Measurements from ENCODE around the gene EVC2. TPM values are rescaled to one million over a fixed set of nuclear protein-coding genes. Genes with fewer than 3 reads are reported as not detected.

Gene EVC2
- total and polyA plus RNA-seq, 2 of the 4 experiments (the other 2 are of a cell fraction), result 2.7 to 5.9 TPM

GRCh38 chr4:5609306-5610007 lies 98.9 kb downstream of the EVC2 start:
- in situ Hi-C loops (cut with MboI; ENCODE audit: low sequenced_read_pairs), result no loop called here
- Histone ChIP-seq H3K4ac (ENCODE audit: low read depth, low read length) (no peak overlapping the region), H4K5ac (ENCODE audit: low read depth, low read length) (no peak overlapping the region), H3K4me2 (ENCODE audit: low read depth, low read length) (no peak overlapping the region), H2BK120ac (ENCODE audit: low read depth, low read length) (no peak overlapping the region), H3K9me1 (ENCODE audit: insufficient read depth, low read length) (peaks cover 7% of the 10 kb centered on the region; the same call in 1 of the 2 replicates), H2AK9ac (replicated peaks; ENCODE audit: low read depth, low read length, poor library complexity) (no peak overlapping the region), H3K27me3 (ENCODE audit: control insufficient read depth, insufficient read depth, low read length) (no peaks in the 10 kb centered on the region), H3K79me1 (ENCODE audit: low read depth in 1 of 2, low read length in 2 of 2) (no peaks in the 10 kb centered on the region), H2AFZ (replicated peaks; ENCODE audit: low read length, poor library complexity) (no peak overlapping the region), H3K4me3 (ENCODE audit: insufficient read depth, low read depth, low read length) (no peak overlapping the region), H3K4me1 (ENCODE audit: control insufficient read depth, insufficient read depth, low read length) (peaks cover 4% of the 10 kb centered on the region; the same call in 1 of the 2 replicates), H3K18ac (ENCODE audit: low read depth, low read length) (no peak overlapping the region), H4K20me1 (ENCODE audit: insufficient read depth, low read length) (no peaks in the 10 kb centered on the region), H2BK15ac (ENCODE audit: low read depth, low read length) (no peak overlapping the region), H3K23ac (ENCODE audit: low read depth, low read length) (no peak overlapping the region; the same call in 1 of the 2 replicates), H4K8ac (ENCODE audit: low read depth in 2 of 2, low read length in 2 of 2) (no peak overlapping the region), H3K36me3 (ENCODE audit: control insufficient read depth, insufficient read depth, low read length) (peaks cover 31% of the 10 kb centered on the region), H2BK20ac (ENCODE audit: low read depth, low read length) (no peak overlapping the region), H4K91ac (ENCODE audit: insufficient read depth, low read depth, low read length) (no peak overlapping the region), H2AK5ac (ENCODE audit: low read depth, low read length) (no peak overlapping the region), H3K14ac (replicated peaks; ENCODE audit: low read depth, low read length) (no peak overlapping the region), H3K9ac (ENCODE audit: low read depth, low read length) (no peak overlapping the region), H3K9me3 (ENCODE audit: control insufficient read depth, insufficient read depth, low read length) (no peaks in the 10 kb centered on the region), H3K56ac (ENCODE audit: extremely low read depth, insufficient read depth, low read length) (no peak overlapping the region), H2BK5ac (ENCODE audit: low read depth, low read length, poor library complexity, severe bottlenecking) (no peak overlapping the region), H3K27ac (ENCODE audit: insufficient read depth, low read length) (no peak overlapping the region)
- no TSS peak for BruUV-seq (replicated peaks)
- POLR2A ChIA-PET (ENCODE audit: unreplicated experiment), result no interaction called here
- 92% methylated on average over 2 of the region's 12 CpGs; no CpG with 5 or more reads in 1 of the 2 experiments for WGBS, 2 experiments (ENCODE audit: extremely low coverage in 2 of 2, insufficient read length in 1 of 2)
- dilution Hi-C loops (cut with HindIII; ENCODE audit: low sequenced_read_pairs, unreplicated experiment), result no loop called here
- TF ChIP-seq CTCF (conservative IDR thresholded peaks at IDR 0.05; ENCODE audit: low read depth, low read length) (no peak), CHD1 (IDR thresholded peaks at IDR 0.05; ENCODE audit: low read depth, low read length) (no peak), RCOR1 (IDR thresholded peaks at IDR 0.05; ENCODE audit: insufficient replicate concordance, low read length) (no peak), ELK1 (IDR thresholded peaks at IDR 0.05; ENCODE audit: borderline replicate concordance, low read depth, low read length) (no peak), MAZ (IDR thresholded peaks at IDR 0.05; ENCODE audit: borderline replicate concordance, low read depth, low read length) (no peak), FOS (IDR thresholded peaks at IDR 0.05; ENCODE audit: low read depth, low read length) (no peak), CEBPB (IDR thresholded peaks at IDR 0.05; ENCODE audit: low read depth, low read length) (no peak), POLR2A (IDR thresholded peaks at IDR 0.05; ENCODE audit: low read depth, low read length) (no peak), USF2 (IDR thresholded peaks at IDR 0.05; ENCODE audit: low read depth, low read length) (no peak)
- CTCF ChIA-PET, result no interaction called here
- intact Hi-C loops (cut with micrococcal nuclease), result no loop called here
- DNase-seq, result no peak
- no peak for ATAC-seq (ENCODE audit: low read depth)

All from IMR-90 (cell line).